C4-2B (cell line): ENCODE results near the gene DNAJC7.

Source experiments
- H3K27ac ChIP-seq: fragments of 450-650 bp; 2 replicates; pipeline ENCODE4 v1.5.1; 2017
- CTCF ChIP-seq: fragments of 450-650 bp; conservative IDR thresholded peaks from 2 replicates; pipeline ENCODE4 v1.5.1; 2017; ENCODE audit warnings: mild to moderate bottlenecking
- ZFX ChIP-seq: fragments of 450-650 bp; IDR thresholded peaks from 2 replicates; pipeline ENCODE4 v1.6.1; 2017

The DNAJC7 gene

DNA sequence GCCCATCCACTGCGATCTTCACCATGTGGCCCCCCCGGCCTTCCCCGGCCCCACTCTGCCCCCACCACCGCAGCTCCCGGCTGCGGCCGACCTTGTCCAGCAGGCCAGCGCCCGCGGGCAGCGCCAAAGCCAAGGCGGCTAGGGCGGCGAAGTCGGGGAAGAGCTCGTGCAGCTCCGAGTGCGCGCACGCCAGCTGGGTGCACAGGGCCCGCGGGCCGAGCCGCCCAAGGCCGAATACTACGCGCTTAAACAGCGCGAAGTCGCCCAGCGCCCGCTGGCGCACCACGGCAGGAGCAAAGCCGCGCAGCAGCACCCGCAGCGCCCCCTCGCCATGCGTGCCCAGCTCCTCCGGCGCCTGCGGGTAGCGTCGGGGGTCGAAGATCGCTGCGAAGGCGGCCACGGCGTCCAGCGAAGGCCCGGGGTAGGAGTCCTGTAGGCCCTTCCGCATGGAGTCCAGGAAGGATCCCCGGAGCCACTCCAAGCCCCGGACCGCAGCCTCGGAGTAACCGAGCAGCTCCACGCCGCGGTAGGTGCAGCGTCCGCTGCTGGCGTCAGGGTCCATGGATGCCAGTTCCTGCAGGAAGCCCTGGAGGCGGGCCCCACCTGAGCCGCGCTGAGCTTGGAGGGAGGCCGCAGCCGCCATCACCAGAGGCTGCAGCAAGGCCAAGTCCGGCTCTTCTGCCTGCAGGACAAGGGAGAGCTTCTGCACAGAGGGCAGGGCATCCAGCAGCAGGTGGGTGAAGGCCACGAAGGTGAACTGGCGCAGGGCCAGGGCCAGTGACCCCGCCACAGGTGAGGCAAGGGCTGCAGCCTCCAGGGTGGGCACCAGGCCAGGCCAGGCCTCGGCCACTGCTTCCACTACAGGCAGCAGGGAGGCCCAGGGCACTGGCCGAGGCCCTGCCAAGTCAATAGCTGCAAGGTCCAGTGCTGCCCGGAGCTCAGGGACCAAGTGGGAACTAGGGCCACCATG is 22.8 kb upstream of the DNAJC7 start:
- no peak overlapping the region for H3K27ac ChIP-seq
- TF ChIP-seq ZFX = no peak
- no peak for TF ChIP-seq CTCF

DNA sequence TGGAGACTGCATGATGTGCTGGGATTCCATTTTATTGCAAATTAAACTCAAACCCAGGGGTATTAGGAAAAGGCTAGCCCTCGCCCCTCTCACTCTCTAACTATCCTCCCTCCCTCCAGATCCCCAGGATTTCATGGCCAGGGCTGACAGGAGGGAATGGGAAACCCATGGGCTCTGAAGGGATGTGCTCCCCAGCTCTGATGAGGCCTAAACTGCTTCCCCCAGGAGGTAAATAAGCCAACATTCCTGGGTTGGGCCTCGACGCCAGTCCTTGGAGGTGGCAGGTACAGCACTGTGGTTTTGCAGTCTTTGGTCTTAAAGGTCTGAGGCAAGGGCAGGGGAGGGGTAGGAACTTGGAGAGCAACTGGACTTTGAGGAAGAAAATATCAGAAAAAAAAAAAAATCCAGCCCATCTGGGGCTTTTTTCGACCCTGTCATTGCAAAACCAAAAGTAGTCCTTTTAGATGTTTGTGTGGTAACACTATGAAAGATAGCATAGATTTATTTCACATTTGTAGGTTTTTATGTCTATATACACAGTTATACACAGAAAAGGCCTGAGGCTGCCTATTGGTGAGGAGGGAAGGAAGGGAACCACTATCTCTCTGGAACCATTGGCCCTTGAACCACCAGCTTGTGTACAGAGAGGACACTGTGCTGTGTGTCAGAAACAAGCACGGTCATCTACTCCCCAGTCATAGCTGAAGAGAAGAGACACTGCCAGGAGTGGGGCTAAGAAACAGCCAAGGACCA is 21.2 kb upstream of the DNAJC7 start:
- H3K27ac ChIP-seq = no peak overlapping the region
- TF ChIP-seq ZFX (no peak), CTCF (no peak)

DNA sequence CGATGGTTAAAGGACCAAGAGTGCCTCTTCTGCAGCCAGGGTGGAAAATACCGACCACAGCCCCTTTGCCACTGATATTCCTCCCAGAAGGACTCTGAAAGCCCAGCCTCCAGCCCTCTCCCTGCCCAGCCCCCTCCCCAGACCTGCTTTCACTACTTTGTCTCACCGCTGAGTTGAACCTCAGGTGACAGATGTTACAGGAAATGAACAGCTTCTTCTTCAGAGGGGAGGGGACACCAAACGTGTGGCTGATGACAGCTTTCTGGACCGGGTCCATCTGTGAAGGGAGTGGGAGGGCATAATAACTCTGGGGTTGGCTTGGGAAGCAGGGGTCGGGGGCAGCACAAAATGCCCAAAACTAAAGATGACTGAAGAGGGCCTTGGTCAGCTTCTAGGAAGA is 16.8 kb upstream of the DNAJC7 start:
- no peak overlapping the region for H3K27ac ChIP-seq
- TF ChIP-seq CTCF = no peak
- no peak for TF ChIP-seq ZFX

DNA sequence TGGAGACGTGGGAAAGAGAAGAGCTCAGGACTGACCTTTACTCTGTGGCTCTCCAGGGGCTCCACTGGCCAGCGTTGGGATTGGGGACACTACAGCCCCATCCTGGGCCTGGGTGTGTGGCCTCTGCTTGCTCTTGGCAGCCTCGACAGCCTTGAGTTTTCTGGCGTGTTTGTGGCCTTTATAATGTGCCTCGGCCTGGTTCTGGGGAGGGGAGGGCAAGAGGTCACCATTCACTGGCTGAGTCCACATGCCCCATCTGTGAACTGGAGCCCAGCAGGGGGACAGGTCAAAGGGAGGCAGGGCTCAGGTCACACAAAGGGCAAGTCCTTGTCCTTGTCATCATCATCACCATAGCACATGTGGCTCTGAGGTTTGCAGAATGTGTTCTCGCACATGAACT is 14.3 kb upstream of the DNAJC7 start:
- H3K27ac ChIP-seq = no peak overlapping the region
- TF ChIP-seq ZFX = no peak
- TF ChIP-seq CTCF = no peak

- TF ChIP-seq CTCF = no peak
- TF ChIP-seq ZFX = no peak
- no peak overlapping the region for H3K27ac ChIP-seq
These were observed 11.5 kb upstream of the DNAJC7 start for GRCh38 chr17:42028791-42029127.

- TF ChIP-seq ZFX = no peak
- no peak; the same call in 1 of the 2 replicates for TF ChIP-seq CTCF
- no peak overlapping the region for H3K27ac ChIP-seq
These were observed 10.9 kb upstream of the DNAJC7 start for GRCh38 chr17:42027961-42028790.
